CD4-positive, alpha-beta memory T cell (primary cell): ENCODE data around the gene ZNF524. TPM values are rescaled to one million over a fixed set of nuclear protein-coding genes. Genes with fewer than 3 reads are reported as not detected.

Source experiments
- CTCF ChIA-PET: fragments of 350-600 bp; sonication (Branson Sonifier 250); formaldehyde crosslinking; loops from one replicate; lab custom pipeline; 2021; ENCODE audit warnings: inconsistent platforms; ENCODE audit not compliant: partially characterized antibody; lab: Charles Lee
- POLR2A ChIA-PET: fragments of 350-600 bp; sonication (Branson Sonifier 250); formaldehyde crosslinking; loops from one replicate; lab custom pipeline; 2021; ENCODE audit not compliant: partially characterized antibody; lab: Charles Lee
- DNase-seq, 5 donors: peaks; one replicate each; pipeline versions ENCODE4 v3.0.0 to v3.0.0-alpha.2; 2020 to 2022; ENCODE audit warnings: mixed read lengths in 1 of 5
- H3K27ac ChIP-seq: one replicate; pipeline ENCODE4 v1.7.0; 2013; ENCODE audit warnings: low read depth, low read length
- H3K27me3 ChIP-seq: 2 replicates; pipeline ENCODE4 v1.7.0; 2013; ENCODE audit warnings: mild to moderate bottlenecking, low read length, moderate library complexity; ENCODE audit not compliant: insufficient read depth
- H3K36me3 ChIP-seq: 2 replicates; pipeline ENCODE4 v1.7.0; 2013; ENCODE audit warnings: mild to moderate bottlenecking, low read length, moderate library complexity; ENCODE audit not compliant: insufficient read depth
- H3K4me1 ChIP-seq: 2 replicates; pipeline ENCODE4 v1.7.0; 2013; ENCODE audit warnings: mild to moderate bottlenecking, low read length, moderate library complexity; ENCODE audit not compliant: insufficient read depth
- H3K4me3 ChIP-seq, 2 donors: one replicate each; pipeline ENCODE4 v1.7.0; 2013; ENCODE audit warnings: low read length in 2 of 2, mild to moderate bottlenecking in 1 of 2
- H3K9me3 ChIP-seq, 2 donors: one replicate each; pipeline ENCODE4 v1.7.0; 2013; ENCODE audit warnings: low read length in 2 of 2, control low read depth in 1 of 2; ENCODE audit not compliant: control insufficient read depth in 1 of 2
- H3K27ac Mint-ChIP-seq, 7 donors: one replicate each; pipeline ENCODE4 v1.8.0; 2020 to 2021; ENCODE audit warnings: mixed read lengths in 7 of 7, mild to moderate bottlenecking in 6 of 7, inconsistent platforms in 3 of 7, moderate library complexity in 3 of 7
- H3K27me3 Mint-ChIP-seq, 2 donors: one replicate each; pipeline ENCODE4 v1.8.0; 2020 to 2021; ENCODE audit warnings: mixed read lengths in 2 of 2
- H3K36me3 Mint-ChIP-seq, 2 donors: one replicate each; pipeline ENCODE4 v1.8.0; 2020 to 2021; ENCODE audit warnings: mixed read lengths in 2 of 2, inconsistent platforms in 1 of 2, mild to moderate bottlenecking in 1 of 2
- H3K4me1 Mint-ChIP-seq, 4 donors: one replicate each; pipeline ENCODE4 v1.8.0; 2020 to 2021; ENCODE audit warnings: mixed read lengths in 4 of 4, mild to moderate bottlenecking in 1 of 4
- H3K4me3 Mint-ChIP-seq, 8 donors: one replicate each; pipeline ENCODE4 v1.8.0; 2020 to 2021; ENCODE audit warnings: mixed read lengths in 8 of 8, mild to moderate bottlenecking in 7 of 8, moderate library complexity in 6 of 8, inconsistent platforms in 3 of 8
- H3K9me3 Mint-ChIP-seq, 8 donors: one replicate each; pipeline ENCODE4 v1.8.0; 2020 to 2021; ENCODE audit warnings: mixed read lengths in 8 of 8, mild to moderate bottlenecking in 5 of 8, inconsistent platforms in 3 of 8, moderate library complexity in 1 of 8
- intact Hi-C: fragments of 100-400 bp; cut with micrococcal nuclease; formaldehyde crosslinking; loops from one replicate; pipeline ENCODE4 v1.15.1; 2023
- polyA plus RNA-seq, 2 donors: library from polyadenylated mRNA; unstranded; fragments of 300-500 nt; fragmentation: Illumina TruSeq; gene quantifications; one replicate each; pipeline ENCODE4 v1.2.3, GENCODE V29; 2021
- total RNA-seq, 2 experiments: library from RNA; stranded (reverse); gene quantifications; one replicate each; pipeline ENCODE4 v1.2.3, GENCODE V29; 2021

ZNF524 gene
- total and polyA plus RNA-seq, 4 experiments from 2014 or later, result 26.2 to 40.1 (median 32.6) TPM

DNA sequence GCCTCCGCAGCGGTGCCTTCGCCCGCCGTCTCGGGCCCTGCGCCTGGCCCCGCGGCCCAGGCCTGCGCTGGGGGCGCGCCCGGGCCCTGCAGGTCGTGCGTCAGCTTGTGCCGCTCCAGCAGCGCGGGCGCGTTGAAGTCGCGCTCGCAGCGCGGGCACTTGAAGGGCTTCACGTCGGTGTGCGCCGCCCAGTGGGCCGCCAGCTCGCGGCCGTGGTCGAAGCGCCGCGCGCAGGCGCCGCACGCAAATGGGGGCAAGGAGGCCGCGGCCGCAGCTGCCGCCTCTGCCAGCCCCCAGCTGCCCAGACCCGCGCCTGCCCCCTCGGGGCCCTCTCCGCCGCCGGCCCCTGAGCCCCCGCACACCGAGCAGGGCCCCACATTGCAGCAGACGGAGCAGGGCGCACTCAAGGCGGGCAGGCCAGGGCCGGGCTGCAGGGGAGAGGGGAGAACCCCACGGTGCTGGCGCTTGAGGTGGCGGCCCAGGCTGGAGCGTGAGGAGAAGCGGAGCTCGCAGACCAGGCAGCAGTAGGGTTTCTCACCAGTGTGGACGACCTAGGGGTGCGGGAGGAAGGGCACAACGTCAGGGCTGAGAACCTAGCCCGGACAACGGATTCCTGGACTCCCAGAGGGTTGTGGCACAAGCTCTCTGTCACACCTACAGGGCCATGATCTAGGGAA lies 6.9 kb upstream of the ZNF524 start:
- Histone ChIP-seq H3K36me3 (peaks cover 8% of the 10 kb centered on the region), H3K4me1 (peaks cover 2% of the 10 kb centered on the region), H3K4me3 (no peak overlapping the region), H3K27ac (no peak overlapping the region), H3K9me3 (no peaks in the 10 kb centered on the region), H3K27me3 (no peaks in the 10 kb centered on the region)
- ChIA-PET CTCF (interaction anchor here (0.5 to 0.7 kb wide), 2 partner anchors 45 to 89 kb away, joined by 3 read pairs; no protein-coding TSS in a partner anchor), POLR2A (interaction anchor here (0.7 kb wide), 1 partner anchor 11 kb away, joined by 4 read pairs; no protein-coding TSS in a partner anchor)
- DNase-seq, result no peak
- Mint-ChIP-seq H3K4me1 (peaks cover 3 to 12% (median 8%) of the 10 kb centered on the region in 4 donors), H3K36me3 (peaks cover 26 to 39% of the 10 kb centered on the region in 2 donors), H3K27me3 (no peaks in the 10 kb centered on the region), H3K9me3 (no peaks in the 10 kb centered on the region), H3K4me3 (no peak overlapping the region), H3K27ac (no peak overlapping the region)
- intact Hi-C loops, result no loop called here

GRCh38 chr19:55594996-55595545 lies 5.0 kb upstream of the ZNF524 start:
- H3K36me3 Mint-ChIP-seq, result peaks cover 38 to 42% of the 10 kb centered on the region in 2 donors
- no peaks in the 10 kb centered on the region for H3K9me3 Mint-ChIP-seq
- Histone ChIP-seq H3K36me3 (peaks cover 8% of the 10 kb centered on the region), H3K27ac (no peak overlapping the region), H3K4me1 (peaks cover 7% of the 10 kb centered on the region), H3K4me3 (no peak overlapping the region), H3K9me3 (no peaks in the 10 kb centered on the region), H3K27me3 (no peaks in the 10 kb centered on the region)
- CTCF ChIA-PET, result interaction anchor here (0.8 to 1.8 kb wide), 2 partner anchors 11 to 91 kb away, joined by 4 read pairs; partner anchors contain the start of gene ZNF865
- peak overlapping the region in 1 of 8 donors; percentile 2 for H3K4me3 Mint-ChIP-seq
- DNase-seq, result no peak
- H3K27me3 Mint-ChIP-seq, result no peaks in the 10 kb centered on the region
- intact Hi-C loops, result no loop called here
- POLR2A ChIA-PET, result interaction anchor here (1.4 kb wide), 1 partner anchor 14 kb away, joined by 4 read pairs; no protein-coding TSS in a partner anchor
- H3K27ac Mint-ChIP-seq, result peak overlapping the region in 1 of 7 donors; percentile 61
- peaks cover 5 to 15% (median 9%) of the 10 kb centered on the region in 4 donors for H3K4me1 Mint-ChIP-seq

DNA sequence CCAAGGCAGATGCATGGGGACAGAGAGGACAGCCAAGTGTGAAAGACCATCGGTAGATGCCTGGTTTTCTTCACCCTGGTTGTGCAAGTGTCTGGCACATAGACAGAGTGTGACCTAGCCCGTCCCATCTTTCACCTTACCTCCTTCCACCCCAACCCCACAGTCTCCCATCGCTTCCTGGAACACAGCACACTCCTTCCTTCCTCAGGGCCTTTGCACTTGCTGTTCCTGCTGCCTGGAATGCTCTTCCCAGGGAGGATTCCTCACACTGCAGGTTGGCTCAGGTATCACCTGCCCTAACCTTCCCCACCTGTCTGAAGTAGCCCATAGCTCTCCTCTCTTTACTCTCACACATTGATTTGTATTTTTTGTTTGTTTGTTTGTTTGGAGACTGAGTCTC lies 3.8 kb upstream of the ZNF524 start:
- peak overlapping the region in 4 of 7 donors; percentile 24 to 75 (median 54) for H3K27ac Mint-ChIP-seq
- DNase-seq, result peak in 1 of 5 donors; percentile 5
- no peaks in the 10 kb centered on the region for H3K27me3 ChIP-seq
- H3K4me3 ChIP-seq, result no peak overlapping the region
- intact Hi-C loops, result no loop called here
- H3K36me3 Mint-ChIP-seq, result peaks cover 39 to 42% of the 10 kb centered on the region in 2 donors
- H3K36me3 ChIP-seq, result peaks cover 8% of the 10 kb centered on the region
- H3K9me3 Mint-ChIP-seq, result no peaks in the 10 kb centered on the region
- H3K4me1 ChIP-seq, result peaks cover 15% of the 10 kb centered on the region
- no peaks in the 10 kb centered on the region for H3K9me3 ChIP-seq
- H3K4me1 Mint-ChIP-seq, result peaks cover 11 to 20% (median 14%) of the 10 kb centered on the region in 4 donors
- H3K4me3 Mint-ChIP-seq, result no peak overlapping the region
- no peaks in the 10 kb centered on the region for H3K27me3 Mint-ChIP-seq
- CTCF ChIA-PET, result no interaction called here
- POLR2A ChIA-PET, result interaction anchor here (0.9 to 1.4 kb wide), 2 partner anchors 10 to 15 kb away, joined by 3 to 4 read pairs; no protein-coding TSS in a partner anchor
- no peak overlapping the region for H3K27ac ChIP-seq

- no peak overlapping the region for H3K27ac Mint-ChIP-seq
- intact Hi-C loops, result no loop called here
- H3K27me3 Mint-ChIP-seq, result no peaks in the 10 kb centered on the region
- Histone ChIP-seq H3K4me3 (no peak overlapping the region), H3K27me3 (no peaks in the 10 kb centered on the region), H3K4me1 (peaks cover 22% of the 10 kb centered on the region), H3K36me3 (peaks cover 8% of the 10 kb centered on the region), H3K27ac (no peak overlapping the region), H3K9me3 (no peaks in the 10 kb centered on the region)
- H3K4me1 Mint-ChIP-seq, result peaks cover 16 to 26% (median 19%) of the 10 kb centered on the region in 4 donors
- no peak overlapping the region for H3K4me3 Mint-ChIP-seq
- DNase-seq, result peak in 1 of 5 donors; percentile 36
- H3K9me3 Mint-ChIP-seq, result no peaks in the 10 kb centered on the region
- peaks cover 38% of the 10 kb centered on the region in 2 donors for H3K36me3 Mint-ChIP-seq
- CTCF ChIA-PET, result interaction anchor here (3.5 to 5.0 kb wide), 2 partner anchors 28 to 35 kb away, joined by 20 to 24 read pairs; partner anchors contain the start of gene ZNF784
- POLR2A ChIA-PET, result interaction anchor here (0.9 to 4.7 kb wide), 2 partner anchors 9 to 12 kb away, joined by 3 to 49 read pairs; no protein-coding TSS in a partner anchor
Measured at GRCh38 chr19:55597501-55597921, 2.6 kb upstream of the ZNF524 start.

DNA sequence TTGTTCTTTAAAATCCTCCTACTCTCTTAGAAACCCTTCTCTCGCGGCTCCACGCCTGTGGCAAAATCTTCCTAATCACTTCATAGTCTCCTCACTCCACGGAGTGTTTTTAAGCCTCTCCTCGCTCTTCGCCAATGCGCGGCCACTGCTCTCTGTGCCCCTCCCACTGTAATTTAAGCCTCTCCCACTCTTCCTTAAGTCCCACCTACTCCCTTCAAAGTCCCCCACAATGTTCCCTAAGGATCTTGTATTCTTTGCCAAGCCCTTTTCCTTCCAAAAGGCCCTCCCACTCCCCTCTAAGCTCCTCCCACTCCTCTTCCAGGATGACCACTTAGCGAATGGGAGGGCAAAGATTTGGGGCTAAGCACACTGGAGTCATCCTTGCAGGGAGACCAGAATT lies 2.1 kb upstream of the ZNF524 start:
- Histone ChIP-seq H3K36me3 (peaks cover 8% of the 10 kb centered on the region), H3K27me3 (no peaks in the 10 kb centered on the region), H3K27ac (no peak overlapping the region), H3K4me1 (peaks cover 22% of the 10 kb centered on the region), H3K9me3 (no peaks in the 10 kb centered on the region), H3K4me3 (no peak overlapping the region)
- Mint-ChIP-seq H3K27ac (peak overlapping the region in 3 of 7 donors; percentile 22 to 93 (median 35)), H3K27me3 (no peaks in the 10 kb centered on the region), H3K4me3 (peak overlapping the region in 2 of 8 donors; percentile 43 to 98), H3K9me3 (no peaks in the 10 kb centered on the region), H3K36me3 (peaks cover 38 to 39% of the 10 kb centered on the region in 2 donors), H3K4me1 (peaks cover 16 to 26% (median 19%) of the 10 kb centered on the region in 4 donors)
- peak in 1 of 5 donors; percentile 33 for DNase-seq
- CTCF ChIA-PET, result interaction anchor here (3.5 to 5.0 kb wide), 2 partner anchors 27 to 35 kb away, joined by 20 to 24 read pairs; partner anchors contain the start of gene ZNF784
- POLR2A ChIA-PET, result interaction anchor here (2.9 to 4.7 kb wide), 4 partner anchors 13 to 45 kb away, joined by 23 to 95 read pairs (median 40); partner anchors contain the start of genes ZNF579, ZNF581 and ZNF784
- intact Hi-C loops, result loop anchor here (2.0 kb wide), 3 partner anchors 17 to 517 kb away; partner anchors contain the start of genes EPN1 and ZNF579

- CTCF ChIA-PET, result interaction anchor here (0.6 to 5.0 kb wide), 5 partner anchors 26 to 131 kb away, joined by 3 to 24 read pairs (median 5); partner anchors contain the start of gene ZNF784
- peaks cover 37 to 40% of the 10 kb centered on the region in 2 donors for H3K36me3 Mint-ChIP-seq
Measured at GRCh38 chr19:55598719-55599467, 1.2 kb upstream of the ZNF524 start.

More at GRCh38 chr19:55598719-55599467, 1.2 kb upstream of the ZNF524 start:
- POLR2A ChIA-PET, result interaction anchor here (0.6 to 4.7 kb wide), 30 partner anchors 9 to 1410 kb away, joined by 3 to 95 read pairs (median 6); partner anchors contain the start of genes CCDC106, HSPBP1, ISOC2 and KMT5C
- Mint-ChIP-seq H3K27ac (peak overlapping the region; percentile 96 to 100 (median 99)), H3K4me1 (peaks cover 18 to 34% (median 21%) of the 10 kb centered on the region in 4 donors), H3K27me3 (no peaks in the 10 kb centered on the region), H3K4me3 (peak overlapping the region; percentile 98 to 100 (median 98)), H3K9me3 (no peaks in the 10 kb centered on the region)
- no peaks in the 10 kb centered on the region for H3K27me3 ChIP-seq
- H3K4me1 ChIP-seq, result peaks cover 22% of the 10 kb centered on the region
- peak overlapping the region; percentile 89 for H3K27ac ChIP-seq
- peak overlapping the region; percentile 93 to 99 for H3K4me3 ChIP-seq
- peak; percentile 94 to 97 (median 95) for DNase-seq
- intact Hi-C loops, result loop anchor here (1.0 to 2.0 kb wide), 9 partner anchors 12 to 518 kb away; partner anchors contain the start of genes EPN1, PPP6R1, ZNF579 and ZNF628
- H3K9me3 ChIP-seq, result no peaks in the 10 kb centered on the region
- H3K36me3 ChIP-seq, result peaks cover 8% of the 10 kb centered on the region
